ENCODE results near the gene MRPS23. TPM values are rescaled to one million over a fixed set of nuclear protein-coding genes. Genes with fewer than 3 reads are reported as not detected.

MRPS23 gene
- total and polyA plus RNA-seq, 2 of the 13 experiments (the other 11 are each of a cell fraction or from before 2014, with no cell fraction given) = 63.2 to 181 TPM

GRCh38 chr17:57892820-57893595 is 43.2 kb upstream of the MRPS23 start (continued):
- TF ChIP-seq, protein P1, sequence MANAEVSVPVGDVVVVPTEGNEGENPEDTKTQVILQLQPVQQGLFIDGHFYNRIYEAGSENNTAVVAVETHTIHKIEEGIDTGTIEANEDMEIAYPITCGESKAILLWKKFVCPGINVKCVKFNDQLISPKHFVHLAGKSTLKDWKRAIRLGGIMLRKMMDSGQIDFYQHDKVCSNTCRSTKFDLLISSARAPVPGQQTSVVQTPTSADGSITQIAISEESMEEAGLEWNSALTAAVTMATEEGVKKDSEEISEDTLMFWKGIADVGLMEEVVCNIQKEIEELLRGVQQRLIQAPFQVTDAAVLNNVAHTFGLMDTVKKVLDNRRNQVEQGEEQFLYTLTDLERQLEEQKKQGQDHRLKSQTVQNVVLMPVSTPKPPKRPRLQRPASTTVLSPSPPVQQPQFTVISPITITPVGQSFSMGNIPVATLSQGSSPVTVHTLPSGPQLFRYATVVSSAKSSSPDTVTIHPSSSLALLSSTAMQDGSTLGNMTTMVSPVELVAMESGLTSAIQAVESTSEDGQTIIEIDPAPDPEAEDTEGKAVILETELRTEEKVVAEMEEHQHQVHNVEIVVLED (CRISPR knock-in tag; IDR thresholded peaks at IDR 0.05; ENCODE audit: borderline replicate concordance) = peak; percentile 57; the same call in 1 of the 2 replicates
- TF ChIP-seq ZNF572 (CRISPR knock-in tag; IDR thresholded peaks at IDR 0.05) (no peak), ATAD3A (CRISPR knock-in tag; IDR thresholded peaks at IDR 0.05) (0 out of 2 replicates have a peak, but pooled peaks have one; percentile 49), ZFP36 (IDR thresholded peaks at IDR 0.05; ENCODE audit: borderline replicate concordance, low read depth, low read length, partially characterized antibody) (peak; percentile 2), ZNF337 (CRISPR knock-in tag; IDR thresholded peaks at IDR 0.05; ENCODE audit: borderline replicate concordance, low read depth) (peak; percentile 72; the same call in 1 of the 2 replicates), HMGXB4 (CRISPR knock-in tag; IDR thresholded peaks at IDR 0.05; ENCODE audit: borderline replicate concordance in 1 of 2, low read depth in 1 of 2) (peak in 1 of 2 experiments; percentile 89; a peak in 3 of 4 replicates), ZMAT3 (CRISPR knock-in tag; conservative IDR thresholded peaks at IDR 0.05) (peak; percentile 14; the same call in 1 of the 2 replicates), DMTF1 (CRISPR knock-in tag; IDR thresholded peaks at IDR 0.05) (no peak), ZNF570 (CRISPR knock-in tag; IDR thresholded peaks at IDR 0.05; ENCODE audit: borderline replicate concordance) (peak; percentile 49; the same call in 1 of the 2 replicates), ZNF850 (CRISPR knock-in tag; conservative IDR thresholded peaks at IDR 0.05) (no peak), NR2F6 (IDR thresholded peaks at IDR 0.05) (no peak), NR2F6 (CRISPR knock-in tag; IDR thresholded peaks at IDR 0.05) (peak; percentile 77), SNAI1 (CRISPR knock-in tag; IDR thresholded peaks at IDR 0.05; ENCODE audit: borderline replicate concordance) (no peak), REPIN1 (CRISPR knock-in tag; IDR thresholded peaks at IDR 0.05; ENCODE audit: borderline replicate concordance, low read depth) (0 out of 2 replicates have a peak, but pooled peaks have one; percentile 17), NFIB (CRISPR knock-in tag; IDR thresholded peaks at IDR 0.05; ENCODE audit: borderline replicate concordance) (no peak), ZFP90 (CRISPR knock-in tag; IDR thresholded peaks at IDR 0.05; ENCODE audit: borderline replicate concordance) (no peak), HOXA3 (CRISPR knock-in tag; IDR thresholded peaks at IDR 0.05) (peak; percentile 4; the same call in 1 of the 2 replicates), RBM39 (IDR thresholded peaks at IDR 0.05; ENCODE audit: low read depth, low read length, poor library complexity, severe bottlenecking) (peak; percentile 38), TARDBP (CRISPR knock-in tag; IDR thresholded peaks at IDR 0.05) (no peak)
- TF ChIP-seq, protein P2, sequence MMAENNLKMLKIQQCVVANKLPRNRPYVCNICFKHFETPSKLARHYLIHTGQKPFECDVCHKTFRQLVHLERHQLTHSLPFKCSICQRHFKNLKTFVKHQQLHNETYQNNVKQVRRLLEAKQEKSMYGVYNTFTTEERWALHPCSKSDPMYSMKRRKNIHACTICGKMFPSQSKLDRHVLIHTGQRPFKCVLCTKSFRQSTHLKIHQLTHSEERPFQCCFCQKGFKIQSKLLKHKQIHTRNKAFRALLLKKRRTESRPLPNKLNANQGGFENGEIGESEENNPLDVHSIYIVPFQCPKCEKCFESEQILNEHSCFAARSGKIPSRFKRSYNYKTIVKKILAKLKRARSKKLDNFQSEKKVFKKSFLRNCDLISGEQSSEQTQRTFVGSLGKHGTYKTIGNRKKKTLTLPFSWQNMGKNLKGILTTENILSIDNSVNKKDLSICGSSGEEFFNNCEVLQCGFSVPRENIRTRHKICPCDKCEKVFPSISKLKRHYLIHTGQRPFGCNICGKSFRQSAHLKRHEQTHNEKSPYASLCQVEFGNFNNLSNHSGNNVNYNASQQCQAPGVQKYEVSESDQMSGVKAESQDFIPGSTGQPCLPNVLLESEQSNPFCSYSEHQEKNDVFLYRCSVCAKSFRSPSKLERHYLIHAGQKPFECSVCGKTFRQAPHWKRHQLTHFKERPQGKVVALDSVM (CRISPR knock-in tag; IDR thresholded peaks at IDR 0.05) = peak; percentile 69

Data from HepG2 (cell line).